ENCODE measurements around the gene DAB1. TPM values are rescaled to one million over a fixed set of nuclear protein-coding genes. Genes with fewer than 3 reads are reported as not detected.

DAB1 gene
- total RNA-seq, 1 experiment from 2014 or later, result not detected

- Histone ChIP-seq H3K4me3 (replicated peaks in 1 of 2; ENCODE audit: low read depth in 1 of 2, low read length in 2 of 2) (no peak overlapping the region), H3K9me3 (ENCODE audit: control insufficient read depth in 1 of 2, insufficient read depth in 1 of 2, low read depth in 1 of 2, low read length in 2 of 2) (no peaks in the 10 kb centered on the region), H4K20me1 (ENCODE audit: insufficient read depth) (no peaks in the 10 kb centered on the region), H3K9ac (ENCODE audit: low read length) (no peak overlapping the region), H3K4me1 (ENCODE audit: control insufficient read depth in 1 of 2, insufficient read depth in 2 of 2, low read length in 2 of 2) (no peaks in the 10 kb centered on the region), H3K79me2 (ENCODE audit: insufficient read depth, low read length) (no peaks in the 10 kb centered on the region), H3K4me2 (ENCODE audit: low read length) (no peak overlapping the region), H3K27me3 (ENCODE audit: insufficient read depth, low read length) (peaks cover 27% of the 10 kb centered on the region; the same call in 1 of the 2 replicates), H3K9me2 (ENCODE audit: insufficient read depth) (no peaks in the 10 kb centered on the region), H3K36me3 (ENCODE audit: control insufficient read depth in 1 of 2, insufficient read depth in 2 of 2, low read length in 2 of 2) (no peaks in the 10 kb centered on the region), H3K27ac (ENCODE audit: low read depth, low read length) (no peak overlapping the region), H2AFZ (ENCODE audit: low read depth, low read length, poor library complexity, severe bottlenecking) (no peak overlapping the region)
- intact Hi-C loops (cut with micrococcal nuclease), result loop anchor here (10.0 kb wide), 1 partner anchor 1679 kb away; no protein-coding TSS in a partner anchor
- no TSS peak for BruUV-seq (replicated peaks)
- ATAC-seq (no peak), DNase-seq (ENCODE audit: low read depth, low spot score) (no peak)
- TF ChIP-seq SIN3A (IDR thresholded peaks at IDR 0.05; ENCODE audit: low read depth) (no peak), RAD21 (IDR thresholded peaks at IDR 0.05; ENCODE audit: low read depth) (no peak), ZBTB33 (IDR thresholded peaks at IDR 0.05; ENCODE audit: extremely low read depth, insufficient replicate concordance, low read length) (no peak), ZNF274 (IDR thresholded peaks at IDR 0.05; ENCODE audit: low read depth, low read length) (no peak), POLR2A (IDR thresholded peaks at IDR 0.05; ENCODE audit: borderline replicate concordance, extremely low read depth, insufficient read depth, insufficient read length) (no peak), CBX3 (IDR thresholded peaks at IDR 0.05; ENCODE audit: low read depth) (no peak), ELF1 (IDR thresholded peaks at IDR 0.05; ENCODE audit: borderline replicate concordance, low read depth) (no peak), ZFX (IDR thresholded peaks at IDR 0.05) (no peak), POLR2AphosphoS5 (IDR thresholded peaks at IDR 0.05; ENCODE audit: low read depth, low read length) (no peak), FOSL1 (IDR thresholded peaks at IDR 0.05; ENCODE audit: low read depth) (no peak), CTCF (IDR thresholded peaks at IDR 0.05 in 2 of 3, conservative IDR thresholded peaks at IDR 0.05 in 1 of 3; ENCODE audit: borderline replicate concordance in 1 of 3, insufficient read depth in 1 of 3, low read depth in 2 of 3, low read length in 2 of 3) (no peak), SRF (IDR thresholded peaks at IDR 0.05; ENCODE audit: low read depth) (no peak), SP1 (IDR thresholded peaks at IDR 0.05; ENCODE audit: low read depth) (no peak), EZH2 (IDR thresholded peaks at IDR 0.05) (no peak), REST (IDR thresholded peaks at IDR 0.05; ENCODE audit: low read depth) (no peak), YY1 (IDR thresholded peaks at IDR 0.05; ENCODE audit: extremely low read depth, insufficient replicate concordance, low read depth, low read length) (no peak), JUND (IDR thresholded peaks at IDR 0.05) (no peak), EZH2phosphoT487 (IDR thresholded peaks at IDR 0.05; ENCODE audit: borderline replicate concordance) (no peak)
- ChIA-PET RAD21 (ENCODE audit: low non-redundant PET in 1 of 2, low total read pairs in 2 of 2, uncharacterized antibody in 2 of 2, unreplicated experiment in 2 of 2) (no interaction called here), CTCF (no interaction called here), POLR2A (no interaction called here)
These were observed 460.2 kb downstream of the DAB1 start for GRCh38 chr1:56963667-56964066.

All from HCT116 (cell line).